HepG2 (cell line): ENCODE data around the gene TENT4B. TPM values are rescaled to one million over a fixed set of nuclear protein-coding genes. Genes with fewer than 3 reads are reported as not detected.

Experiments used
- ATAC-seq: fragments of 200-7000 bp; cut with Tn5 transposase; 3 replicates; pipeline ENCODE4 v1.9.1; 2020; ENCODE audit warnings: mild to moderate bottlenecking, moderate library complexity
- BruUV-seq: library from RNA; stranded (reverse); fragments of 400-500 nt; replicated peaks from 2 replicates; lab custom pipeline; 2021; lab: Mats Ljungman, UMichigan
- CTCF ChIA-PET: fragments of 300-600 bp; formaldehyde crosslinking; extraction: SDS; loops from one replicate; lab custom pipeline; 2021; ENCODE audit warnings: low total read pairs, inconsistent platforms, low intra/inter-chr PET ratio; lab: Yijun Ruan, JAX
- POLR2A ChIA-PET: fragments of 350-600 bp; sonication (Branson Sonifier 250); formaldehyde crosslinking; loops from one replicate; lab custom pipeline; 2020; ENCODE audit warnings: antibody characterized with exemption, inconsistent platforms; lab: Yijun Ruan, JAX
- DNase-seq: peaks from one replicate; pipeline ENCODE4 v3.0.0-alpha.2; 2015; ENCODE audit warnings: low spot score
- FAIRE-seq: peaks from 3 replicates; lab custom pipeline; 2011; peaks lifted over from hg19 to GRCh38; lab: Jason Lieb, UNC
- H2AFZ ChIP-seq: one replicate; pipeline ENCODE4 v1.6.1; 2011; ENCODE audit warnings: low read length, inconsistent platforms
- H3K27ac ChIP-seq: fragments of 300-600 bp; 3 replicates; pipeline ENCODE4 v1.8.0; 2011; ENCODE audit warnings: mixed run types, mild to moderate bottlenecking, mixed read lengths, low read length, inconsistent platforms; ENCODE audit not compliant: insufficient read depth; ENCODE audit errors: extremely low read length
- H3K27me3 ChIP-seq, 2 experiments: fragments of 200-600 bp in 1 of 2; 2 replicates in 1 of 2; 3 replicates in 1 of 2; pipeline versions ENCODE4 v1.6.0 to v1.8.0; 2011; ENCODE audit warnings: low read length in 2 of 2, mild to moderate bottlenecking in 2 of 2, moderate library complexity in 2 of 2, inconsistent platforms in 1 of 2; ENCODE audit not compliant: insufficient read depth in 2 of 2, control insufficient read depth in 1 of 2
- H3K36me3 ChIP-seq, 2 experiments: fragments of 200-600 bp in 1 of 2; replicated peaks in 1 of 2; 2 replicates in 1 of 2; 3 replicates in 1 of 2; pipeline versions ENCODE4 v1.5.1 to v1.8.0; 2011; ENCODE audit warnings: low read length in 2 of 2, inconsistent platforms in 1 of 2; ENCODE audit not compliant: insufficient read depth in 2 of 2, control insufficient read depth in 1 of 2
- H3K4me1 ChIP-seq: 2 replicates; pipeline ENCODE4 v1.5.1; 2012; ENCODE audit warnings: low read length, inconsistent platforms; ENCODE audit not compliant: insufficient read depth
- H3K4me2 ChIP-seq: 2 replicates; pipeline ENCODE4 v1.6.0; 2011; ENCODE audit warnings: low read depth, low read length, inconsistent platforms
- H3K4me3 ChIP-seq, 3 experiments: fragments of 200-600 bp in 1 of 3; sonication (generic), shearing (Covaris generic) in 1 of 3; replicated peaks in 1 of 3; 2 replicates each; pipeline ENCODE4 v1.5.1; 2011 to 2016; ENCODE audit warnings: low read length in 3 of 3, inconsistent platforms in 2 of 3, low read depth in 2 of 3, mild to moderate bottlenecking in 2 of 3, control low read depth in 1 of 3, mixed read lengths in 1 of 3; ENCODE audit not compliant: insufficient read depth in 1 of 3
- H3K79me2 ChIP-seq: one replicate; pipeline ENCODE4 v1.6.1; 2011; ENCODE audit warnings: low read length, inconsistent platforms; ENCODE audit not compliant: insufficient read depth
- H3K9ac ChIP-seq: 2 replicates; pipeline ENCODE4 v1.6.0; 2011; ENCODE audit warnings: mild to moderate bottlenecking, low read depth, low read length, inconsistent platforms; ENCODE audit not compliant: insufficient read depth
- H3K9me3 ChIP-seq: 2 replicates; pipeline ENCODE4 v1.5.1; 2012; ENCODE audit warnings: mild to moderate bottlenecking, low read length
- H4K20me1 ChIP-seq: 2 replicates; pipeline ENCODE4 v1.6.0; 2011; ENCODE audit warnings: inconsistent platforms, mild to moderate bottlenecking, low read length, moderate library complexity; ENCODE audit not compliant: insufficient read depth
- CBFB ChIP-seq: sonication (generic); formaldehyde crosslinking; IDR thresholded peaks from 2 replicates; pipeline ENCODE4 v1.4.0; 2020; ENCODE audit warnings: missing genetic modification reagents
- CBX5 ChIP-seq: sonication (generic); formaldehyde crosslinking; IDR thresholded peaks from 2 replicates; pipeline ENCODE4 v1.4.0; 2020; ENCODE audit warnings: missing genetic modification reagents, borderline replicate concordance
- CENPX ChIP-seq: sonication (generic); formaldehyde crosslinking; IDR thresholded peaks from 2 replicates; pipeline ENCODE4 v1.9.0; 2021; ENCODE audit warnings: mild to moderate bottlenecking, missing genetic modification reagents, moderate library complexity
- EHMT2 ChIP-seq: fragments of 200-600 bp; sonication (generic); IDR thresholded peaks from 2 replicates; pipeline ENCODE4 v1.7.0; 2017; ENCODE audit warnings: antibody characterized with exemption, low read depth, low read length, borderline replicate concordance
- NFATC3 ChIP-seq: sonication (generic); formaldehyde crosslinking; IDR thresholded peaks from 2 replicates; pipeline ENCODE4 v1.5.1; 2020; ENCODE audit warnings: mild to moderate bottlenecking, missing genetic modification reagents
- SATB2 ChIP-seq: sonication (generic); formaldehyde crosslinking; IDR thresholded peaks from 2 replicates; pipeline ENCODE4 v1.5.0; 2020; ENCODE audit warnings: missing genetic modification reagents
- SCMH1 ChIP-seq: sonication (generic); formaldehyde crosslinking; IDR thresholded peaks from 2 replicates; pipeline ENCODE4 v1.9.0; 2021; ENCODE audit warnings: missing genetic modification reagents, mild to moderate bottlenecking, borderline replicate concordance
- ZBTB4 ChIP-seq: sonication (generic); formaldehyde crosslinking; IDR thresholded peaks from 2 replicates; pipeline ENCODE4 v1.4.0; 2020; ENCODE audit warnings: missing genetic modification reagents, mild to moderate bottlenecking, borderline replicate concordance
- ZNF225 ChIP-seq: sonication (generic); formaldehyde crosslinking; IDR thresholded peaks from 2 replicates; pipeline ENCODE4 v1.4.0; 2020; ENCODE audit warnings: mild to moderate bottlenecking, missing genetic modification reagents
- ZNF253 ChIP-seq: sonication (generic); formaldehyde crosslinking; IDR thresholded peaks from 2 replicates; pipeline ENCODE4 v1.8.0; 2022; ENCODE audit warnings: mild to moderate bottlenecking, missing genetic modification reagents, borderline replicate concordance
- ZNF30 ChIP-seq: sonication (generic); formaldehyde crosslinking; IDR thresholded peaks from 2 replicates; pipeline ENCODE4 v1.5.0; 2020; ENCODE audit warnings: mild to moderate bottlenecking, missing genetic modification reagents
- WGBS: methylation state at CpG from one replicate; pipeline ENCODE4 v1.1.6; 2017; ENCODE audit warnings: low lambda C conversion rate; 5-methylcytosine and 5-hydroxymethylcytosine counted together
- in situ Hi-C: cut with HindIII; loops from 2 replicates; pipeline ENCODE4 v1.10.0; 2017; ENCODE audit warnings: low pct_unique_long_range_greater_than_20kb; ENCODE audit not compliant: extremely low pct_ligation_motif_present
- intact Hi-C: fragments of 100-400 bp; cut with micrococcal nuclease; formaldehyde crosslinking; loops from one replicate; pipeline ENCODE4 v1.10.0; 2022; ENCODE audit not compliant: unreplicated experiment
- polyA plus RNA-seq, 8 experiments: library from polyadenylated mRNA; depleted of rRNA in 3 of 8; stranded (reverse) in 7 of 8; unstranded in 1 of 8; fragments of >200 nt; fragmentation: Illumina TruSeq in 4 of 8; extraction: Trizol in 4 of 8; gene quantifications; 2 replicates each; pipeline versions ENCODE4 v1.2.1 to v1.2.3, GENCODE V29; 2011 to 2016; ENCODE audit warnings: low read depth in 4 of 8, missing spikeins in 1 of 8, mixed read lengths in 1 of 8; ENCODE audit not compliant: insufficient read depth in 1 of 8
- total RNA-seq, 5 experiments: library from RNA; depleted of rRNA; stranded (reverse); fragments of >200 nt; fragmentation: Illumina TruSeq; extraction: Trizol; gene quantifications; 2 replicates each; pipeline ENCODE4 v1.2.3, GENCODE V29; 2016; ENCODE audit warnings: low read depth in 1 of 5
- TF ChIP-seq, protein P1 (sequence below): sonication (generic); formaldehyde crosslinking; IDR thresholded peaks from one replicate; pipeline ENCODE4 v1.5.1; 2020; ENCODE audit warnings: mild to moderate bottlenecking, missing genetic modification reagents; ENCODE audit errors: not compliant biosample characterization

The TENT4B gene
- total and polyA plus RNA-seq, 2 of the 13 experiments (the other 11 are each of a cell fraction or from before 2014, with no cell fraction given) = 15.0 to 32.8 TPM

DNA sequence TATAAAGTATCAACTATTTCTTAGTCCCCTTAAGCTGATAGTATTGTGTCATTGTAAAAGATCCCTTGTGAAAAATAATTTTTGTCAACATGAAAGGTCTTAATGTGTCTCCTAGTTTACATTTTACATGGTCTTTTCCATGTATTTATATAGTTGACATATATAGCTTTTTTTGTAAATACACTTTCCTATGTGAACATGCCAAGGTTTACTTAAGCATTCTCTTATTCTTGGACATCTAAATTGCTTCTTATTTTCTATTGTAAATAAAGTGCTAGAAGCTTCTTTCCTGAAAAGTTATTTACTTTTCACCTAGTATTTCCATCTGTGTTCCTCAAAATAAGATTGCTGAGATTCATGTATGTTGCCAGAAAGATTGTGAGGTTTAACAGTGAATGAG is 29.3 kb downstream of the TENT4B start (continued):
- TF ChIP-seq, protein P1, sequence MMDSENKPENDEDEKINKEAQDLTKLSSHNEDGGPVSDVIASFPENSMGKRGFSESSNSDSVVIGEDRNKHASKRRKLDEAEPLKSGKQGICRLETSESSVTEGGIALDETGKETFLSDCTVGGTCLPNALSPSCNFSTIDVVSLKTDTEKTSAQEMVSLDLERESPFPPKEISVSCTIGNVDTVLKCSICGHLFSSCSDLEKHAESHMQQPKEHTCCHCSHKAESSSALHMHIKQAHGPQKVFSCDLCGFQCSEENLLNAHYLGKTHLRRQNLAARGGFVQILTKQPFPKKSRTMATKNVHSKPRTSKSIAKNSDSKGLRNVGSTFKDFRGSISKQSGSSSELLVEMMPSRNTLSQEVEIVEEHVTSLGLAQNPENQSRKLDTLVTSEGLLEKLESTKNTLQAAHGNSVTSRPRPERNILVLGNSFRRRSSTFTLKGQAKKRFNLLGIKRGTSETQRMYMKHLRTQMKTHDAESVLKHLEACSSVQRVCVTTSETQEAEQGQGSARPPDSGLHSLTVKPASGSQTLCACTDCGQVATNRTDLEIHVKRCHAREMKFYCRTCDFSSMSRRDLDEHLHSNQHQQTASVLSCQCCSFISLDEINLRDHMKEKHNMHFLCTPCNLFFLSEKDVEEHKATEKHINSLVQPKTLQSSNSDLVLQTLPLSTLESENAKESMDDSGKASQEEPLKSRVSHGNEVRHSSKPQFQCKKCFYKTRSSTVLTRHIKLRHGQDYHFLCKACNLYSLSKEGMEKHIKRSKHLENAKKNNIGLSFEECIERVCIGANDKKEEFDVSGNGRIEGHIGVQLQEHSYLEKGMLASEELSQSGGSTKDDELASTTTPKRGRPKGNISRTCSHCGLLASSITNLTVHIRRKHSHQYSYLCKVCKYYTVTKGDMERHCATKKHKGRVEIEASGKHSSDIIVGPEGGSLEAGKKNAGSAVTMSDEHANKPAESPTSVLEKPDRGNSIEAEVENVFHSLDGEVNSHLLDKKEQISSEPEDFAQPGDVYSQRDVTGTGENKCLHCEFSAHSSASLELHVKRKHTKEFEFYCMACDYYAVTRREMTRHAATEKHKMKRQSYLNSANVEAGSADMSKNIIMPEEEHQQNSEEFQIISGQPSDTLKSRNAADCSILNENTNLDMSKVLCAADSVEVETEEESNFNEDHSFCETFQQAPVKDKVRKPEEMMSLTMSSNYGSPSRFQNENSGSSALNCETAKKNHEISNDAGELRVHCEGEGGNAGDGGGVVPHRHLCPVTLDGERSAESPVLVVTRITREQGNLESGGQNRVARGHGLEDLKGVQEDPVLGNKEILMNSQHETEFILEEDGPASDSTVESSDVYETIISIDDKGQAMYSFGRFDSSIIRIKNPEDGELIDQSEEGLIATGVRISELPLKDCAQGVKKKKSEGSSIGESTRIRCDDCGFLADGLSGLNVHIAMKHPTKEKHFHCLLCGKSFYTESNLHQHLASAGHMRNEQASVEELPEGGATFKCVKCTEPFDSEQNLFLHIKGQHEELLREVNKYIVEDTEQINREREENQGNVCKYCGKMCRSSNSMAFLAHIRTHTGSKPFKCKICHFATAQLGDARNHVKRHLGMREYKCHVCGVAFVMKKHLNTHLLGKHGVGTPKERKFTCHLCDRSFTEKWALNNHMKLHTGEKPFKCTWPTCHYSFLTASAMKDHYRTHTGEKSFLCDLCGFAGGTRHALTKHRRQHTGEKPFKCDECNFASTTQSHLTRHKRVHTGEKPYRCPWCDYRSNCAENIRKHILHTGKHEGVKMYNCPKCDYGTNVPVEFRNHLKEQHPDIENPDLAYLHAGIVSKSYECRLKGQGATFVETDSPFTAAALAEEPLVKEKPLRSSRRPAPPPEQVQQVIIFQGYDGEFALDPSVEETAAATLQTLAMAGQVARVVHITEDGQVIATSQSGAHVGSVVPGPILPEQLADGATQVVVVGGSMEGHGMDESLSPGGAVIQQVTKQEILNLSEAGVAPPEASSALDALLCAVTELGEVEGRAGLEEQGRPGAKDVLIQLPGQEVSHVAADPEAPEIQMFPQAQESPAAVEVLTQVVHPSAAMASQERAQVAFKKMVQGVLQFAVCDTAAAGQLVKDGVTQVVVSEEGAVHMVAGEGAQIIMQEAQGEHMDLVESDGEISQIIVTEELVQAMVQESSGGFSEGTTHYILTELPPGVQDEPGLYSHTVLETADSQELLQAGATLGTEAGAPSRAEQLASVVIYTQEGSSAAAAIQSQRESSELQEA (CRISPR knock-in tag) = no peak
- TF ChIP-seq ZNF30 (CRISPR knock-in tag) (no peak), CENPX (no peak), CBFB (no peak)

GRCh38 chr16:50183316-50183715 is 30.2 kb downstream of the TENT4B start:
- H3K4me2 ChIP-seq = no peak overlapping the region
- in situ Hi-C loops = no loop called here
- H4K20me1 ChIP-seq = peaks cover 16% of the 10 kb centered on the region
- DNase-seq (no peak), FAIRE-seq (no peak), ATAC-seq (no peak)
- TF ChIP-seq SCMH1 (CRISPR knock-in tag) = no peak
- no peak for TF ChIP-seq NFATC3
- TF ChIP-seq CBX5 (CRISPR knock-in tag) = no peak
- no peak for TF ChIP-seq SATB2 (CRISPR knock-in tag)
- no peak for TF ChIP-seq ZNF225 (CRISPR knock-in tag)
- no peak for TF ChIP-seq ZNF253 (CRISPR knock-in tag)
- TF ChIP-seq EHMT2 = no peak
- no peak for TF ChIP-seq ZBTB4 (CRISPR knock-in tag)
- H3K36me3 ChIP-seq = peaks cover 0 to 4% of the 10 kb centered on the region in 2 experiments; a peak in 1 of 5 replicates
- no peak overlapping the region for H3K27ac ChIP-seq
- H3K27me3 ChIP-seq = no peaks in the 10 kb centered on the region
- CTCF ChIA-PET = no interaction called here
- H3K4me1 ChIP-seq = peaks cover 45% of the 10 kb centered on the region
- POLR2A ChIA-PET = no interaction called here
- H3K9ac ChIP-seq = no peak overlapping the region
- 80% methylated on average over 4 of the region's 4 CpGs for WGBS
- intact Hi-C loops = no loop called here
- peaks cover 92% of the 10 kb centered on the region for H3K79me2 ChIP-seq
- BruUV-seq = no TSS peak
- no peak overlapping the region for H2AFZ ChIP-seq
- H3K4me3 ChIP-seq = no peak overlapping the region
- no peaks in the 10 kb centered on the region for H3K9me3 ChIP-seq
